ENCODE data around the gene NCAPD2. TPM values are rescaled to one million over a fixed set of nuclear protein-coding genes. Genes with fewer than 3 reads are reported as not detected.
"Not testable (repeated sequence)": the region's sequence is repeated elsewhere in the genome, so short reads cannot be mapped to it uniquely, and the experiment has no call there.

Gene NCAPD2
- total RNA-seq, 1 donor from 2014 or later = 24.0 TPM

DNA sequence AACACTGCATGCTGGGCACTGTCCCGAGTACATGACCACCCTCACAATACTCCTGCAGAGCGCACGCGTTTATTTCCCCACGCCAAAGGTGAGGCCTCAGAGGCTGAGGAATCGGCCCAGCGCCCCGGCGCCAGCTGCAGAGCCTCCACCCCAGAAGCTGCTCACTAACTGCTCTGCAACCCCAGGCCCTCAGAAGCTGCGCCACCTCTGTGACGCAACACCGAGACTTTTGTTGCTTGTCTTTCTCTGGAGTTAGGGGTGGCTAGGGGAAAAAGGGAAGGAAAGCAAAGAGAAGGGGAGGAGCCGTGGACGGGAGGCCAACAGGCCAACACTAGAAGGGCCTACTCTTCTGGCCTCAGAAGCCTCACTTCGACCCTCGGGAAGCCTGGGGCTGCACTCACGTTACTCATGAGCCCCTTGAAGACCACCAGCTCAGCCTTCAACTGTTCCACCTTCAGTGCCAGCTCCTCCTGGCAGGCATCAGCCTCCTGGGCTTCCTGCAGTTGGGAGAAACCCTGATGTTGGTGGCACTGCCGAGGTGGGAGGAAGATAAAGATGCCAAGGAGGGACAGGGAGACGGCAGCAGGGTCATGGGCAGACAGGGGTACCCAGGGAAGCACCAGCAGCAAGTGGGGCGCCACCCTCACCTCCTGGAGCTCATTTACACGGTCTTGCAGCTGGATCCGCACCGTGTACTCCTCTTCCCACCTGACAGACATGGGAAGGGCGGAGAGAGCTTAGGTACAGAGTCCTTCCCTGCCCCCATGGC lies 56.6 kb downstream of the NCAPD2 start:
- DNase-seq (ENCODE audit: low spot score) = no peak

DNA sequence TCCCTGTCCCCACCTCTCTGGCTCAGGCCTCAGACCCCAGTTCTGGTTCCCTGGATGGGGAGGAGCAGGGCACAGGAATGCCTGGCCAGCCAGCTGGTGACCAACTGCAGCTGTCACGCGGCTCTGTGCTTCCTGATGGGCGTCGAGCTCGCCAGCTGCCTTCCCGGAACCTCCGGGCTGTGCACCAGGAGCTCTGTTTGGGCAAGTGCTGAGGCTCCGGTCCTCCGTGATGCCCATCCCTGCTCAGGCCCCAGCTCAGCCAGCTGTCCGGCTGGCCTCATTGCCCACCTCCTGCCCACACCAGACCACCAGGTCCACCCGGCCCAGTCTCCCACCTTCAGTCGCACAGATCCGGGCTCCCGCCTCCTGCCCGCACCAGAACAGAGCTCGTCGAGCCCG lies 57.2 kb downstream of the NCAPD2 start:
- DNase-seq (ENCODE audit: low spot score) = peak; percentile 74

DNA sequence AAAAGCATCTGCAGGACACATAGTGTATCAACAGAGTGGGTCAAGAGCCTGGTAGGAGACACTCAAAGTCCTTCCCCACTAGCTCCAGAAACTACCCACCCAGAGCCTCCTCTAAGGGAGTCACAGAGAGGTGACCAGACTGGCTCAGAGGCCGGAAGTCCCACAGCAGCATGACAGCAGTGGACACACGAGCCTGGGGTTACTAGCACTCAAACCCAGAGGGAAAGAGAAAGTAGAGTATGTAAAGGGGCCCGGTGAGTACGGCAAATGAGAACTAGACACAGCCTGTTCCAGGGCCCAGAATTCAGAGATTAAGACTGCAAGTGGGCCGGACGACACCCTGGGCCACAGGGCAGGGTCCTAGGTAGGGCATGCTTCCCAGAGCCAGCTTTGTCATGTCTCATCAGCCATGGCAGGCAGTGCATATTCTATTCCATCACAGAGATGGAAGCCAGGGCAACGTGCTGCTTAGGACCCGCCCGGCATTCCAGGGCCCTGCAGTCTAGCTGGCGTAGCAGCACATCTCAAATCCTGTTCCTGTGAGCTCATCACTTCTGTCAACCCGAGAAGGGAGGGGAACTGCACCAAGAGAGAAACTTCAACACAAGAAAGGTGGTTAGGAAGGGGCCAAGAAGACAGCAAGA lies 57.7 kb downstream of the NCAPD2 start:
- DNase-seq (ENCODE audit: low spot score) = no peak

DNA sequence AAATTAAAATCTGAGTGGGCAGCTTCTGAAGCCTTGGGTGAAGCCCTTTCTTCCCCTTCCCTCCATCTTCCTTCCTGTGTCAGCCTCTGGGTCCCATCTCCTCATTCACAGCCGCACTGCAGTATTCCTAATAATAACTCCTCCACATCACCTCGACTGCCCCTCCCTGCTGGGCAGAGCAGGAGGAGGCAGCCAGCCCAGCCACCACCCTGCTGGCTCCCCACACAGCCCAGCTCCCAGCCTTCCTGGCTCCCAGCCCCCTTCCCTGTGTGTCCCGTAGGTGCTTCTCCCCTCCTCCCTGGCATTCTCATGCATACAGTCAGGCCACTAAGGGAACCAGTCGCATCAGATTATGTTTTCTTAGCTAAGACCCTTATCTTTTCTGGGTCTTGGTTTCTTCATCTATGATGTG lies 58.2 kb downstream of the NCAPD2 start:
- peak; percentile 58 for DNase-seq (ENCODE audit: low spot score)

DNA sequence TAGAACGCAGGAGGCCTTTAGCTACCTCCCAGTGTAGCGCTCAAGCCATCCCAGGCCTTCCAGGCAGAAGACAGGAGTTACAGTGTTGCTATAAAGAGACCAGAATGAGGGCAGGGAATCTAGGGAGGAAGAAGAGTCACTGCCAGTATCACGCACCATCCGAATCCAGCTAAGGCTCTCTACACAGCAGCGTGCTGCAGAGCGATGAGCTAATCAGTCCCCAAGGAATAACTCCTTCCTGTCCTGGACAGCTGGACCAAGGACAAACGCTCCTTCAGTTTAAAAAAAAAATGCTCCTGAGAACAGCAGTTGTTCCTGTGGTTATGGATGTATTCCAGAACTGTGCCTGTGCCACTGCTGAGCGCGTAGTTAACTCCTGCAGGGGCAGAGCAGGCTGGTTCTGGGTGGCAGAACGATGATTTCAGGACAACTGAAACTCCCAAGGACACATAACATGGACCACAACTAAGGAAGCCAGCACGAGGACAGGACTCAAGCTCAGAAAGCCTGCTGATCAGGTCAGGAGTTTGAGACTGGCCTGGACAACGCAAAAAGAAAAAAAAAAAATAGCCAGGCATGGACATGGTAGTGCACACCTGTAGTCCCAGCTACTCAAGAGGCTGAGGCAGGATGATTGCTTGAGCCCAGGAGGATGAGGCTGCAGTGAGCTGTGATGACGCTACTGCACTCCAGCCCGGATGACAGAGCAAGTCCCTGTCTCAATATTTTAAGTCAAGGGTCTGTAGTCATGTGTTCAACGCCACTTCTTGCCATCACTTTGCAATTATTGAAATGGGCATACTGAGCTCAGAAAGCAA lies 59.4 kb downstream of the NCAPD2 start:
- DNase-seq (ENCODE audit: low spot score) = peak; percentile 56

DNA sequence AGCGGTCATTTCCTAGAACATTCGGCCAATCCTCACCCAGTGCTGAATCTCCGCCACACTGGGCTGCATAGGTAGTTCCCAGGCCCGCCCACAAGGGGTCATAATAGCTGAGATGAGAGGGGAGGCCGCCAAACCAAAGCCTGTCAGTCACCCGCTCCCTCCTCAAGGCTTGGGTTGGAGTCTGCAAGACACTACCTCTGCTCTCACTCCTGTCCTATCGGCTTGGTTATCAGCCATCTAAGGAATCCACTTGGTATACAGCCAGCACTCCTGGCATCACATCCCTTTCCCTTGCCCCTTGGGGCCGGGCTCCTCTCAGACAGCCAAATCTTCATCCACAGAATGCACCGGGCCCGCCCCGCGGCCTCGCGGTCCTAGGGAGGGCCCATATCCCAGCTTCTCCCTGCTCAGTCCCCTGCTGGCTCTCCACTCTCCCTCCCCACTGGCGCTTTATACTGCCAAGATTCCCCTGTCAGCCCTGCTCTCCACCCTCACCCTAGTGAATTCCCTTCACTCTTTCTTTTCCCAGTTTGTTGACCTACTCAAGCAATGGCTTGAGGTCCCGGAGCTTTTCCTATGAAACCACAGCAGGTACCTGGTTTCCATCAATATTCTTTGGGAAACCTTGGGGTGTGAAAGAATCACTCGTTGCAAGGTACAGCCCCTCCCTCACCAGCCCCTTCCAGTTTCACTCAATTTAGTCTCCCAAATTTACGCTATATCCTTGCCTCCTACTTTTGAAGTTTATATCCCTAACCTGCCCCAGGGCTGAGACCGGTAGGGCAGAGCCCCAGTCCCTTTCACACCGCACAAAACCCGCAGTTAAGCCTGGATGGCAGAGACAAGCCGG lies 60.5 kb downstream of the NCAPD2 start:
- DNase-seq (ENCODE audit: low spot score) = peak; percentile 84

DNA sequence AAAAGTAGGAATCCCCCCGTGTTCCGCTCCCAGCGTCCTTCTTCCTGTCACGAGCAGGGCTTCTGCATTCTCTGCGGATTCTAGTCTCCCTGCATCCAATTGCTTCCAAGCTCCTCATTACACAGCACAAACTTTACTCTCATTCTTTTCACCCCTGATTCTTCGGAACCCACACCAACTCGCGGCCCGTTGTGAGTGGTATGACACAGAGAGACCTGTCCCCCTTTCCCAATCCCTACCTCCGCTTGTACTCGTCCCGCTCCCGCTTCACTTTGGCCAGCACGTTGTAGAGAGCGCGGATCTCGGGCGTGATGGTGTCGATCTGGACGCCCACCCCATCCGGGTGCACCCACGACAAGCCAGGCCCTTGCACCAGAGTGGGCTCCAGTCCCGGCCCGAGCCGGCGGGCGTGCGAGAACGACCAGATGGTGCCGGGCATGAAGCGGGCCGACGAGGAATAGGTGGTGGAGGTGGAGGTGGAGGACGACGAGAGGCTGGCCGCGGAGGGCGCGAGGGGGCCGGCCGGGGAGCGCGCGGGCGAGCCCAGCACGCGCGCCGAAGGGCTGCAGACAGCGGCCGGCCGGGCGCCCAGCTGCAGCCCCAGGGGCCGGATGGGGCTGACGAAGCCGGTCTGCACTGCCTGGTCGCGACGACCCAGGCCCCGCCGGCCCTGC lies 61.3 kb downstream of the NCAPD2 start:
- no peak for DNase-seq (ENCODE audit: low spot score)

DNA sequence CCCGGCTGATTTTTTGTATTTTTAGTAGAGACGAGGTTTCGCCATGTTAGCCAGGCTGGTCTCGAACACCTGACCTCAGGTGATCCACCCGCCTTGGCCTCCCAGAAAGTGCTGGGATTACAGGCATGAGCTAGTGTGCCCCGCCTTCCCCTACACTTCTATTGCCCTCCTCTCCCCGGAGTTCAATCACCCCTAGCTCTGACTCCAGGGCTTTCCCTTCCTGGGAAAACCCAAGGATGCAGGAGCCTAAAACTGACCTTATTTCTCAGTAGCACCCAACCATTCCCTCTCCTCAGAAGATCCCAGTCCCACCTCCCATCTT lies 62.6 kb downstream of the NCAPD2 start:
- DNase-seq (ENCODE audit: low spot score) = not testable (repeated sequence)

DNA sequence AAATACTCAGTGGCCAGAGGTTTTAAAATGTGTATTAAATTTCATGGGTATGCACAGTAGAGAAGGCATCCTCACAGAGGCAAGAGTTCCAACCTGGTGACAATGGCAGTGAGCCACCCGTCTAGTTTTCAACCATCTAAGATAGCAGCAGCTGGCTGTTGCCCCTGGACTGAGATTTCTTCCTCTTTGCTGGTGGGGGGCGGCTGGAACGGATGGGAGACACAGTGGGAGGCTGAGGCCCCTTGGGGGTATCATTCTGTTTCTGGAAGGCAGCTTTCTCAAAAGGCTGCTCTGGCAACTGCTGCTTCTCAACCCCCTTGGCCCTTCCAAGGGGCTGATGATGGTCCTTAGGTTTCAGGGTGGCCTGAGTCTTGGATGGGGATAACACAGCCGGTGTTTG lies 63.0 kb downstream of the NCAPD2 start:
- DNase-seq (ENCODE audit: low spot score) = no peak

DNA sequence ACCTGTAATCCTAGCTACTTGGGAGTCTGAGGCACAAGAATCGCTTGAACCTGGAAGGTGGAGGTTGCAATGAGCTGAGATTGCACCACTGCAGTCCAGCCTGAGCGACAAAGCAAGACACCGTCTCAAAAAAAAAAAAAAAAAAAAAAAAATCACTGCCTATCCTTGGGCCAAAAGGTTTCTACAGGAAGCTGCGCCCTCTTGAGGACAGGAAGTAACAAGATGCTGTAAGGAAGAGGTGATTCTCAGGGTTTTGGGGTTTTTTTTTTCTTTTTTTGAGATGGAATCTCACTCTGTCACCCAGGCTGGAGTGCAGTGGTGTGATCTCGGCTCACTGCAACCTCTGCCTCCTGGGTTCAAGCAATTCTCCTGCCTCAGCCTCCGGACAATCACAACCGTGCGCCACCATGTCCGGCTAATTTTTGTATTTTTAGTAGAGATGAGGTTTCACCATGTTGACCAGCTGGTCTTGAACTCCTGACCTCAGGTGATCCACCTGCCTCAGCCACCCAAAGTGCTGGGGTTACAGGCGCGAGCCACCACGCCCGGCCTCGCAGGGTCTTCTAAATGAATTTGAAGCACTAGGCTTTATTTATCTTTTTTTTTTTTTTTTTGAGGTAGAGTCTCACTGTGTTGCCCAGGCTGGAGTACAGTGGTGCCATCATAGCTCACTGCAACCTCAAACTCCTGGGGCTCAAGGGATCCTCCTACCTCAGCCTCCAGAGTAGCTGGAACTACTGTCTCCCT lies 64.3 kb downstream of the NCAPD2 start:
- DNase-seq (ENCODE audit: low spot score) = not testable (repeated sequence)

DNA sequence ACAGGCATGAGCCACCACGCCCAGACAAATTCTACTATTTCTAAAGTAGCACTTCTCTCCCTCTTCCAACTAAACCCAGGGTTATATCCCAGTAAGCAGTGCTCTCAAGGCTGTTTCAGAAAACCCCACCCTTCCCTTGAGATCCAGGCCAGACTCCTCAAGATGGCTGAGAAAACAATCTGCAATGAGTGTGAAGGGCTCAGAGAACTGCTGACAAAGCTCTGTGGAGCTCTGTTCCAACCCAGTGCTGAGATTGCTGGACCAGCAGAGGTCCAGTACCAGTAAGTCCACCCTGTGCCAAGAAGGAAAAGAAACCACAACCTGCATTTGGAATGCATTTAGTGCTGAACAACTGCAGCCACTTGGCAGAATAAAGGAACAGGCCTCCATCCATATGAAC lies 65.6 kb downstream of the NCAPD2 start:
- DNase-seq (ENCODE audit: low spot score) = no peak

DNA sequence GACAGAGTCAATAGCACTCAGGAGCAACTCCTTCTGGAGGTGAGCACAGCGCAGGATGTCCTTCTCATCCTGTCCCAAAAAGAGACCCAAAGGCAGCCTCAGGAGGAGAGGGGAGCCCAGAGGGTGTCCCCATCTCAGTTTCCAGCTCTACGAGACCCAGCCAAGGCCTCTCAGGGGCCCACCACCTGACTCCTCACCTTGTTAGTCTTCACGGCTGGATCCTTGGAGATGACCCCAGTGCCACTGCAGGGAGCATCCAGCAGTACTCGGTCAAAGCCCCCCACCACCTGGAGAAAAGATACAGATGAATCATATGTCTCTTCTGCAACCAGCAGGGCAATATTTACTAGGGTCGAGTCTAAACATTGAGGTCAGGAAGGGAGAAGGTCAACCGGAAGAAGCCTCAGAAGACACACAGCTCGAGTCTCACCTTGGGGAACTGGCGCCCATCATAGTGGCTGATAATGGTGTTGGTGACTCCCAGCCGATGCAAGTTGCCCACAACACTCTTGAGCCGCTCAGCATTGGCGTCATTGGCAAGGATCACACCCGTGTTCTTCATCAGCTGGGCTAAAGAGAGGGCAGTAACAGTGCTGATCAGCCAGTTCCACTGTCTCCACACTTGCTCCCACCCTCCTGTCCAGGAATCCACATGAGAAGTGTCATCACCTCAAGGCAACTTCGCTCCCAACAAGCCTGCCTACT lies 66.8 kb downstream of the NCAPD2 start:
- DNase-seq (ENCODE audit: low spot score) = no peak

DNA sequence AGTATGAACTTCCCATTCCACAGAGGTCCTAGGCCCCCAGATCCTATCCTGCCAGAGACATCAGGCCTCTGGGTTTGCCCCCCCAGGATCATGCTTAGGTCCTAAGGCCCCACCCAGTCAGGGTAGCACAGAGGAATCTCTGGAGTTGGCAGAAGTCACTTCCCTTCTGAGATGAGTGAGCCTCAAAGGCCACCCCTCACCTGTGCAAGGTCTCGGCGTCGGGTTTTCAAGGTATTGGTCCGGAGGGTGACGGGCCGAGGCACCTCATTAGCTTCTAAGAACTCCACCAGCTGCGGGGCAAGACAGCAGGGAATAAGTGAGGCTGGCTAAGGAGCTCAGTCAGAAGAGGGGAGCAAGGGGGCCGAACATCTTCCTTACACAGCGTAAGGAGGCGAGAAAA lies 69.0 kb downstream of the NCAPD2 start:
- DNase-seq (ENCODE audit: low spot score) = no peak

DNA sequence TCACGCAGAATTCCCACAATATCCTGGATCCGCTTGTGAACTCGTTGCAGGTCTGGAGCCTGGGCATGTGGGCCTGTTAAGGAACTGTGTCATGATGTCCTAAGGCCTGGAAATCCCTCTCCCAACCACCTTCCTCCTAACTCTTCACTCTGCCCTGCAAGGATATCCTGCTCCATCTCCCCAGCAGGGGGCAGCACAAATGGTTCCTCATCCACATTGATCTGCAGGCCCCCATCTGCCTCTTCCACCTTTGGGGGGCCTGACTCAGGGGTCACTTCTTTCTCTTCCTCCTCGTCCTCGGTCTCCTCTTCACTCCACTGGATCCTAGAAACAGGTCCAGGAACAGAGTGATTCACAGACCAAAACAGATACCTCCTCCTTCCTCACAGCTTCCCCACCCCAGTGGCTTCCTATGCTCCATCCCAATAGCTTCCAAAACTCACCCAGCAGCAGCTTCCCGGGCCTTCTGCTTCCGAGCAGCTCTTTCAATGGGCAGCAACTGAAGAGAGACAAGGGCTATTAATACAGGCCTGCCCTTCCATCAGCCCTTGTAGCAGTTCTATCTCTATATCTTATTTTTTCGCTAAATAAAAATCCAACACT lies 69.6 kb downstream of the NCAPD2 start:
- no peak for DNase-seq (ENCODE audit: low spot score)

DNA sequence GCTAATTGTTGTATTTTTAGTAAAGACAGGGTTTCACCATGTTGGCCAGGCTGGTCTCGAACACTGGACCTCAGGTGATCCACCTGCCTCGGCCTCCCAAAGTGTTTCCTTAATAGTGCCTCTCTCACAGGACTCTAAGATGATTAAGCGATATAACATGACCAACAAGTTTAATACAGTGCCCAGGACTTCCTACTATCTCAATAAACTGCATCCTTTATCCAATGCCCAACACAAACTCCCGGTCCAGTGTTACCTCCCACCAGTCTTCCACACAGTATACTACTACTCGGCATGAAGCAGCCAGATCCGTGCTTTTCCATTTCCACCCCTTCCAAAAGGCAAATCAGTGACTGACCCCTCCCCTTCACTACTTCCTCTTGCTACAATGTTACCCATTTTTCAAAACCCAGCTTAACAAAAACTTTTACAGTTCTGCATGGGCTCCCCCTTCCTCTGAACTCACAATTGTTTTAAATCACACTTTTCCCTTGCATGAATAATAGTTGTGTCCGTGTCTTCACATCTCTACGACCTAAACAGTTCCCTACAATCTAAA lies 73.3 kb downstream of the NCAPD2 start:
- DNase-seq (ENCODE audit: low spot score) = no peak

DNA sequence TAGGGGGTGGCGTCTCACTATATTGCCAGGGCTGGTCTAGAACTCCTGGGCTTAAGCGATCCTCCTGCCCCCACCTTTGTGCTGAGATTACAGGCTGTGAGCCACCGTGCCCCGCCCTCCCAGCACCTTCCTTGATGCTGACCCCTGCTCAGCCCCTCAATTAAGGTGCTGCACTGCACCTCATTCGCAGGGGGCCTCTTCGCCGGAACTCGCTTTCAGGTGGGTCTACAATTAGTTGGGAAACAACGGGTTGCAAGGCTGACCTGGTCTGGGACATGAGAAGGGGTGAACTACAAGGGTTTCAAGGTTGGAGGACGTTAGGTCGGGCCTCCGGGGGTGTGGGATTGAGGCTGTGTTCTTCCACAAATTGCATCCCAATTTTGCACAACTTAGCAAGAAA lies 75.4 kb downstream of the NCAPD2 start:
- no peak for DNase-seq (ENCODE audit: low spot score)

DNA sequence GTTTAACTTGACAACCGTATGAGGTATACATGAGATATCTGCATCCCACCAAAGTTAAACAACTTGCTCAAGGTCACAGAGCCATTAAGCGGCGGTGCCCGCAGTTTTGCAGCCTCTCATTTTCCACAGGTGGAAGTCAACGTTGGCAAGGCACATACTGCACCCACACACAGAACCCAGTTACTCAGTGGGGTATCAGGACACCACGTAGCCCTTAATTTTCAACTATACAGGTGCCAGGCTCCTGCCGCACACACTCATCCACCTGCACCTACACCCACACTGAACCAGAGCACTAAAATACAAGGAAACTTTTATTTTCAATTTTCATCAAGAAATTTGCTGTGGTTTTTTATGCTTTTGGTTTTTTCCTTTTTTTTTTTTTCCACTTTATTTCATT lies 75.9 kb downstream of the NCAPD2 start:
- DNase-seq (ENCODE audit: low spot score) = no peak

DNA sequence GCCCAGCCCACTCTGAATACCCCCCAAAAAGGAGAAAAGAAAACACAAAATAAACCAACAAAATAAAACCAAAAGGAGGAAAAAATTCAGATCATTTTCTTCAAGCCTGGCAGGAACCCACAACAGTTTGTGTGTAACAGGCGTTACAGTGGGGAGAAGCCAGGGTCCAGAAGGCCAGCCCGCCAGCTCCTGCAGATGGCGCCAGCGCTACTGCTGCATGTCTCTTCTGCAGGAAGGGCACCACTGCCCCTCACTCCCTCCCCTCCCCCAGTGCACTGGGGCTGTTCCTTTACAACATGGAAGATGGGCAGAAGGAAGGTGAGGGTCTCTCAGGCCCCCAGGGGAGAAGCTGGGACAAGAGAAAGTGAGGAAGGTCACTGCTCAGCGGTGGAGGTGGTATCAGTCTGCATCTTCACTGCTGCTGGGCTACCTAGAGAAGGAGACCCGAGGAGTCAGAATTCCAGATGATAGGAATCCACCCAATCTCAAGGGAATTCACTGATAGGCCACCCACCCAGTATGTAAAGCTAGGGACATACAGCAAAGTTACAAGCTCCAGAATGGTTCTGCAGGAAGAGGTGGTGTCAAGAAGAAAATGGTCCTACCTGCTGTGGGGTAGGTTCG lies 76.5 kb downstream of the NCAPD2 start:
- no peak for DNase-seq (ENCODE audit: low spot score)

DNA sequence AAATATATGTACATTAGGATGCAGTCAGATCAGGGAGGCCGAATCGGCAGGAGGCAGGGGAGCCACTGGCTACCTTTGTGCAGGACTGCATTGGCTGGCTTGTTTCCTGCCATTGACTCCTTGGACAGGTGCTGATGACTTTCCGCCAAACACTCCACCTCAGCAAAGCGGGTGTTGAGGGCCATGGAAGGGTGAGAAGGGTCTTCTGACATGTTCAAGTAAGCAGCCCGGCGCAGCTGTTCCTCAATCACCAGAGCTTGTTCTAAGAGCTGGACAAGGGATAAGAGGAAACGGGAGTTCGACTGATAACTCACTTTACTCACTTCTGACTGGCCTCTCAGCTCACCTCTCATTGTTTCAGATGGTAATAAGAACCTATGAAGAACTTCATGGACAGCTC lies 79.1 kb downstream of the NCAPD2 start:
- no peak for DNase-seq (ENCODE audit: low spot score)
